Measurements from ENCODE around the gene GRM1. TPM values are rescaled to one million over a fixed set of nuclear protein-coding genes. Genes with fewer than 3 reads are reported as not detected.

Gene GRM1
- total and polyA plus RNA-seq, 2 of the 4 experiments (the other 2 are of a cell fraction) = not detected

- ChIA-PET CTCF (no interaction called here), POLR2A (ENCODE audit: unreplicated experiment) (no interaction called here)
- Histone ChIP-seq H2AK5ac (ENCODE audit: low read depth, low read length) (no peak overlapping the region), H3K27ac (ENCODE audit: insufficient read depth, low read length) (no peak overlapping the region), H3K9me1 (ENCODE audit: insufficient read depth, low read length) (no peaks in the 10 kb centered on the region), H3K36me3 (ENCODE audit: control insufficient read depth, insufficient read depth, low read length) (no peaks in the 10 kb centered on the region), H3K27me3 (ENCODE audit: control insufficient read depth, insufficient read depth, low read length) (no peaks in the 10 kb centered on the region), H2AFZ (replicated peaks; ENCODE audit: low read length, poor library complexity) (no peak overlapping the region), H3K14ac (replicated peaks; ENCODE audit: low read depth, low read length) (no peak overlapping the region), H4K8ac (ENCODE audit: low read depth in 2 of 2, low read length in 2 of 2) (no peak overlapping the region), H3K4me1 (ENCODE audit: control insufficient read depth, insufficient read depth, low read length) (no peaks in the 10 kb centered on the region), H2BK15ac (ENCODE audit: low read depth, low read length) (no peak overlapping the region), H4K20me1 (ENCODE audit: insufficient read depth, low read length) (no peaks in the 10 kb centered on the region), H3K9ac (ENCODE audit: low read depth, low read length) (no peak overlapping the region), H2BK120ac (ENCODE audit: low read depth, low read length) (no peak overlapping the region), H3K23ac (ENCODE audit: low read depth, low read length) (no peak overlapping the region), H3K4ac (ENCODE audit: low read depth, low read length) (no peak overlapping the region), H3K18ac (ENCODE audit: low read depth, low read length) (no peak overlapping the region), H2BK20ac (ENCODE audit: low read depth, low read length) (no peak overlapping the region), H3K79me1 (ENCODE audit: low read depth in 1 of 2, low read length in 2 of 2) (no peaks in the 10 kb centered on the region), H3K9me3 (ENCODE audit: control insufficient read depth, insufficient read depth, low read length) (no peaks in the 10 kb centered on the region), H2AK9ac (replicated peaks; ENCODE audit: low read depth, low read length, poor library complexity) (no peak overlapping the region), H3K56ac (ENCODE audit: extremely low read depth, insufficient read depth, low read length) (no peak overlapping the region), H3K4me3 (ENCODE audit: insufficient read depth, low read depth, low read length) (no peak overlapping the region), H3K4me2 (ENCODE audit: low read depth, low read length) (no peak overlapping the region), H2BK5ac (ENCODE audit: low read depth, low read length, poor library complexity, severe bottlenecking) (no peak overlapping the region), H4K91ac (ENCODE audit: insufficient read depth, low read depth, low read length) (no peak overlapping the region), H4K5ac (ENCODE audit: low read depth, low read length) (no peak overlapping the region)
- BruUV-seq (replicated peaks) = no TSS peak
- WGBS, 2 experiments (ENCODE audit: extremely low coverage in 2 of 2, insufficient read length in 1 of 2) = no CpG with 5 or more reads among the region's 6 CpGs
- TF ChIP-seq FOS (IDR thresholded peaks at IDR 0.05; ENCODE audit: low read depth, low read length) = no peak
- no peak for TF ChIP-seq RFX5 (IDR thresholded peaks at IDR 0.05; ENCODE audit: low read depth, low read length)
- TF ChIP-seq, protein P1, sequence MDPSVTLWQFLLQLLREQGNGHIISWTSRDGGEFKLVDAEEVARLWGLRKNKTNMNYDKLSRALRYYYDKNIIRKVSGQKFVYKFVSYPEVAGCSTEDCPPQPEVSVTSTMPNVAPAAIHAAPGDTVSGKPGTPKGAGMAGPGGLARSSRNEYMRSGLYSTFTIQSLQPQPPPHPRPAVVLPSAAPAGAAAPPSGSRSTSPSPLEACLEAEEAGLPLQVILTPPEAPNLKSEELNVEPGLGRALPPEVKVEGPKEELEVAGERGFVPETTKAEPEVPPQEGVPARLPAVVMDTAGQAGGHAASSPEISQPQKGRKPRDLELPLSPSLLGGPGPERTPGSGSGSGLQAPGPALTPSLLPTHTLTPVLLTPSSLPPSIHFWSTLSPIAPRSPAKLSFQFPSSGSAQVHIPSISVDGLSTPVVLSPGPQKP (IDR thresholded peaks at IDR 0.05; ENCODE audit: borderline replicate concordance, low read depth, low read length) = no peak
- no peak for TF ChIP-seq RCOR1 (IDR thresholded peaks at IDR 0.05; ENCODE audit: insufficient replicate concordance, low read length)
- no peak for TF ChIP-seq SMC3 (IDR thresholded peaks at IDR 0.05; ENCODE audit: low read depth, low read length)
- no peak for TF ChIP-seq CTCF (conservative IDR thresholded peaks at IDR 0.05; ENCODE audit: low read depth, low read length)
- no peak for TF ChIP-seq CEBPB (IDR thresholded peaks at IDR 0.05; ENCODE audit: low read depth, low read length)
- TF ChIP-seq RAD21 (IDR thresholded peaks at IDR 0.05; ENCODE audit: low read length) = no peak
- no peak for TF ChIP-seq CHD1 (IDR thresholded peaks at IDR 0.05; ENCODE audit: low read depth, low read length)
- intact Hi-C loops (cut with micrococcal nuclease) (no loop called here), dilution Hi-C loops (cut with HindIII; ENCODE audit: low sequenced_read_pairs, unreplicated experiment) (no loop called here), in situ Hi-C loops (cut with MboI; ENCODE audit: low sequenced_read_pairs) (no loop called here)
- DNase-seq (no peak), ATAC-seq (ENCODE audit: low read depth) (no peak)
These were observed 394.6 kb downstream of the GRM1 start for GRCh38 chr6:146423452-146423851.

Measured in IMR-90 (cell line).